HEK293T (cell line): Measurements from ENCODE around the gene CCDC102B.

ENCODE experiments used
- CTCF ChIA-PET: fragments of 350-600 bp; formaldehyde crosslinking; extraction: SDS; loops from one replicate; lab custom pipeline; 2021; ENCODE audit warnings: antibody characterized with exemption, inconsistent platforms; lab: Yijun Ruan, JAX
- POLR2A ChIA-PET: fragments of 350-600 bp; formaldehyde crosslinking; extraction: SDS; loops from one replicate; lab custom pipeline; 2020; ENCODE audit warnings: antibody characterized with exemption, inconsistent platforms; lab: Yijun Ruan, JAX
- DNase-seq: peaks from one replicate; pipeline ENCODE4 v3.0.0; 2012; ENCODE audit warnings: mixed read lengths; ENCODE audit errors: extremely low spot score
- ARNT ChIP-seq: fragments of 450-650 bp; IDR thresholded peaks from 2 replicates; pipeline ENCODE4 v1.6.1; 2017; ENCODE audit warnings: mild to moderate bottlenecking
- BHLHE40 ChIP-seq: fragments of 450-650 bp; IDR thresholded peaks from 2 replicates; pipeline ENCODE4 v1.6.1; 2016; ENCODE audit warnings: mild to moderate bottlenecking, moderate library complexity, borderline replicate concordance
- CTBP1 ChIP-seq: fragments of 450-650 bp; IDR thresholded peaks from 2 replicates; pipeline ENCODE4 v1.6.1; 2016; ENCODE audit warnings: borderline replicate concordance
- ELF4 ChIP-seq: fragments of 450-650 bp; IDR thresholded peaks from 2 replicates; pipeline ENCODE4 v1.6.1; 2017; ENCODE audit warnings: antibody characterized with exemption
- FOXA1 ChIP-seq: fragments of 450-650 bp; IDR thresholded peaks from 2 replicates; pipeline ENCODE4 v1.6.1; 2016; ENCODE audit warnings: mild to moderate bottlenecking
- FOXK2 ChIP-seq: fragments of 450-650 bp; IDR thresholded peaks from 2 replicates; pipeline ENCODE4 v1.6.1; 2016; ENCODE audit warnings: mild to moderate bottlenecking
- FOXM1 ChIP-seq: fragments of 450-650 bp; IDR thresholded peaks from 2 replicates; pipeline ENCODE4 v1.6.1; 2017; ENCODE audit warnings: mild to moderate bottlenecking, borderline replicate concordance
- HDGF ChIP-seq: fragments of 450-650 bp; IDR thresholded peaks from 2 replicates; pipeline ENCODE4 v1.6.1; 2017; ENCODE audit warnings: antibody characterized with exemption, borderline replicate concordance
- L3MBTL2 ChIP-seq: fragments of 450-650 bp; conservative IDR thresholded peaks from 2 replicates; pipeline ENCODE4 v1.6.1; 2016; ENCODE audit warnings: mild to moderate bottlenecking
- LEF1 ChIP-seq: fragments of 450-650 bp; IDR thresholded peaks from 2 replicates; pipeline ENCODE4 v1.6.1; 2017; ENCODE audit warnings: mild to moderate bottlenecking, borderline replicate concordance
- NFRKB ChIP-seq: fragments of 450-650 bp; IDR thresholded peaks from 2 replicates; pipeline ENCODE4 v1.6.1; 2016; ENCODE audit warnings: mild to moderate bottlenecking, moderate library complexity
- SP1 ChIP-seq: fragments of 450-650 bp; IDR thresholded peaks from 2 replicates; pipeline ENCODE4 v1.6.1; 2017
- SUZ12 ChIP-seq: fragments of 450-650 bp; IDR thresholded peaks from 2 replicates; pipeline ENCODE4 v1.6.1; 2016; ENCODE audit warnings: mild to moderate bottlenecking
- TARDBP ChIP-seq: fragments of 450-650 bp; IDR thresholded peaks from 2 replicates; pipeline ENCODE4 v1.6.1; 2016
- ZNF384 ChIP-seq: fragments of 450-650 bp; IDR thresholded peaks from 2 replicates; pipeline ENCODE4 v1.6.1; 2016
- TF ChIP-seq, protein P1 (sequence below): fragments of 450-650 bp; IDR thresholded peaks from 2 replicates; pipeline ENCODE4 v1.6.1; 2016

The CCDC102B gene

DNA sequence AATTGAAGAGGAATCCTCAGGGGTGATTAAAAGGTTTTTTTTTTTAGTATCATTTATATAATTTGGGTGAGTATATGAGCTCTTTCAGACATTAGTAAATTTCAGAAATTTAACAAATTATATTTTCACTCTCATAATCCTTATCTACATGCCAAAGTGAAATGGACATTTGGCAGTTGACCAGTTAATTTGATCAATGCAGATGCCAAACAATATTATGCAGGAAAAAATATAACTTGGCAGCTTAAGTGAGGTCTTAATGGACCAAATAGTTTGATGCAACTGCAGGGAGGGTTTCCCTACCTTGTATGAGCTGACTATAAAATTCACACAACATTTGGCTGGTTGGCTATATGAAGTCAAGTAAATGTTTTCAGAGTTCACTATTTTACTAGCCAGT, 185.2 kb downstream of the CCDC102B start:
- TF ChIP-seq FOXK2 (no peak), FOXM1 (no peak), LEF1 (no peak), ARNT (no peak), ZNF384 (no peak), BHLHE40 (no peak), ELF4 (no peak), HDGF (no peak), NFRKB (no peak), SP1 (no peak), FOXA1 (no peak), SUZ12 (no peak), L3MBTL2 (no peak), TARDBP (no peak), CTBP1 (no peak)
- TF ChIP-seq, protein P1, sequence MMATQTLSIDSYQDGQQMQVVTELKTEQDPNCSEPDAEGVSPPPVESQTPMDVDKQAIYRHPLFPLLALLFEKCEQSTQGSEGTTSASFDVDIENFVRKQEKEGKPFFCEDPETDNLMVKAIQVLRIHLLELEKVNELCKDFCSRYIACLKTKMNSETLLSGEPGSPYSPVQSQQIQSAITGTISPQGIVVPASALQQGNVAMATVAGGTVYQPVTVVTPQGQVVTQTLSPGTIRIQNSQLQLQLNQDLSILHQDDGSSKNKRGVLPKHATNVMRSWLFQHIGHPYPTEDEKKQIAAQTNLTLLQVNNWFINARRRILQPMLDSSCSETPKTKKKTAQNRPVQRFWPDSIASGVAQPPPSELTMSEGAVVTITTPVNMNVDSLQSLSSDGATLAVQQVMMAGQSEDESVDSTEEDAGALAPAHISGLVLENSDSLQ: no peak

DNA sequence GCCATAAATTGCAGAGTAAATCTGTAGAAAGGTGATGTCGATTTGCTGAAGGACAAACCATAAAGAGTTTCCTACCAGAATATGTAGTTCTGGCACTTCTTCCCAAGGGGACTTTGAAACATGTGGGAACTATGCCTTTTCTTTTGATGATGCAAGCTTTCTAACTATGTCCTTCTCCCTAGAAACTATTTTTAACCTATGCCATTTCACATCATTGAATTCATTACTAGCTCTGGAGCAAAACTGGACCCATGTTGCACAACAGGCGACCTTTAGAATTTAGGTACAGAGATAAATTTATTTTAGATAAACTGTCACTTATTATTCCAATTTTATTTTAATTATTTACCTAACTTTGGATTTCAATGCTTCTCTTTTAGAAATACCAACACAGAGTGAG, 186.5 kb downstream of the CCDC102B start:
- CTCF ChIA-PET: no interaction called here
- POLR2A ChIA-PET: no interaction called here
- DNase-seq: no peak
- TF ChIP-seq TARDBP: no peak
- TF ChIP-seq CTBP1: no peak
- no peak for TF ChIP-seq LEF1
- no peak for TF ChIP-seq SP1
- no peak for TF ChIP-seq L3MBTL2
- no peak for TF ChIP-seq HDGF

More for the DNA sequence above, 185.2 kb downstream of the CCDC102B start:
- POLR2A ChIA-PET: no interaction called here
- DNase-seq: no peak
- CTCF ChIA-PET: no interaction called here

DNA sequence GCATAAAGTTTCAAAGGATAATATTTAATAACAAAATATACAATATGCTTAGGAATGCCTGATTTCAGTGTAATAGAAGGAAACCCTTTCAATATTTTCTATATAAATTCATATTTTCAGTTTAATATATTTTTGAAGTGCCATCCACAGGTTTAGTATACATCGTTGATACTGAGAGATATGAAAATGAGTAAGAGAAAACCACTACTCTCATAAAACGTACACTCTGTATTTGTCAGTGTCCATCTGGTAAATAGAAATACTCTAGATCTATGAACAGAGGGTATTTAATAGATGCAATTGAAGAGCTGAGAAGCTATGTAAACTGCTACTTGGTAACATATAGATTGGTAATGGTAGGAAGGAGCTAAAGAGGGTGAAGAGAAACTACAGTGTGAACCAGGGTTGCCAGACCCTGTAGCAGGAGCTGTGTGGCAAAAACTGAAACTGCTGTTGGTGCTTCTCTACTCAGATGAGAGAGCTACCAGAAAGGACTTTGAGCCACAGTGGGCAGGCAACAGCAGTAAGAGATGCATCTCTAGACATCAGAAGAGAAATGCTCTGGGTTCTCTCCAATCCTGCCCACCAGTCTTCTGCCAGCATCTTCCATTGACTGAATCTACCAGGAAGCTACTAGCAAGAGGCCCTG, 187.4 kb downstream of the CCDC102B start:
- ChIA-PET POLR2A (no interaction called here), CTCF (no interaction called here)
- TF ChIP-seq HDGF: no peak
- TF ChIP-seq CTBP1: no peak
- no peak for TF ChIP-seq ARNT
- no peak for TF ChIP-seq SUZ12
- no peak for TF ChIP-seq SP1
- TF ChIP-seq FOXM1: no peak
- no peak for TF ChIP-seq ZNF384
- TF ChIP-seq FOXA1: no peak
- no peak for TF ChIP-seq NFRKB
- DNase-seq: no peak

DNA sequence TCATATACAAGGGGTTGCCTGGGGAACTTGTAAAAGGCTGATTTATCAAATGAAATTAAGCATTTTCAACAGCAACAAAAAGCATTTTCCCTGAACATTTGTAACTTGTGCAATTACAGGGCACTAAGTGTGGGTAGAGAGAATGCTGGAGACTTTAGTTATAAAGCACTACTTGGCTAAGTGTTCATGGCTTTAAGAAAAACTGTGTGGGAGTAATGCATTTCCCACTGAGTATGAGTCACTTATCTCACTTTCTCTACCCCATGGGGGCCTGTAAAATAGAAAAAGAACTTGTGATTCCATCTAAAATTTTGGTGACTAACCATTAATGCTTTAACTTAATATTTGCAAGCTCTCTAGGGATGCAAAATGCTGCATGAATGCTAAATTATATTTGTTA, 193.4 kb downstream of the CCDC102B start:
- no peak for TF ChIP-seq TARDBP
- TF ChIP-seq FOXK2: no peak
- TF ChIP-seq BHLHE40: no peak
- TF ChIP-seq ELF4: no peak
- TF ChIP-seq LEF1: no peak
- TF ChIP-seq FOXA1: no peak
- TF ChIP-seq HDGF: no peak
- TF ChIP-seq L3MBTL2: no peak
- no peak for DNase-seq
- POLR2A ChIA-PET: no interaction called here
- CTCF ChIA-PET: no interaction called here

DNA sequence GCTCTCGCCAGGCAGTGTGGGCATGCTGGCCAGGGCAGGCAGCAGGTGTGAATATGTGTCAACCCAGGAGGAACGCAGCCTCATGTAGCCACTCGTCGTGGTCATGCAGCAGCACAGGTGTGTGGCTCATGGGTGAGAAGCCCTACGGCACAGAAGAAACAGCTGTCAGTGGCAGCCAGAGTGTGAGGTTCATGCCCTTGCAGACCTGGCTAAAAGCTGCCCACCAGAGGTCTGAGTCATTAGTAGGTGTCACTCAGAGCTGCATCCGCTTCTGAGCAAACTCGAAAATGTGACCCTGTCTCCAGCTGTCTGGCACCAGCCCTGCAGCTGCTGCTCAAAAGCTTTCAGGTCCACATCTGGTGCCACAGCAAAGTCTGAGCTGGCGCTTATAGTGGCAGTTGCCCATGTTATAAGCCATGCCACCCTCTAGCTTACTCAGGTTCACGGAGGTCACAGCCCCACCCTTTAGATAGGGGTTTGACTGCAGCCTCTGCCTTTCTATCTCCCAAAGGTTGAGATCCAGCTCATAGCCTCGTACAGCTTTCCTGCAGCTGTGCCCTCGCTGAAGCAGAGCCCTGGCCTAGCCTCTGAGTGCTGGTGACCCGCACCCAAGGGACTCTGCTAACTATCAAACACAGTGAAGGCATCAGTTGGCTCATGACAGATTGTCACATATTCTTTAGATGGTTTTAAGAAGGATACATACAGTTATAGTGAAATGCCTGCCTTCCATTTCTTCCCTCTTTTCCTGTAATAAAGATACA, 195.0 kb downstream of the CCDC102B start:
- ChIA-PET CTCF (interaction anchor here (0.6 kb wide), 1 partner anchor 199 kb away, joined by 6 read pairs; no protein-coding TSS in a partner anchor), POLR2A (no interaction called here)
- TF ChIP-seq ARNT: no peak
- TF ChIP-seq ELF4: no peak
- TF ChIP-seq FOXM1: no peak
- no peak for TF ChIP-seq SUZ12
- no peak for TF ChIP-seq LEF1
- TF ChIP-seq NFRKB: no peak
- TF ChIP-seq TARDBP: no peak
- no peak for TF ChIP-seq ZNF384
- TF ChIP-seq SP1: no peak
- TF ChIP-seq L3MBTL2: no peak
- TF ChIP-seq FOXA1: no peak
- TF ChIP-seq BHLHE40: no peak
- no peak for DNase-seq

DNA sequence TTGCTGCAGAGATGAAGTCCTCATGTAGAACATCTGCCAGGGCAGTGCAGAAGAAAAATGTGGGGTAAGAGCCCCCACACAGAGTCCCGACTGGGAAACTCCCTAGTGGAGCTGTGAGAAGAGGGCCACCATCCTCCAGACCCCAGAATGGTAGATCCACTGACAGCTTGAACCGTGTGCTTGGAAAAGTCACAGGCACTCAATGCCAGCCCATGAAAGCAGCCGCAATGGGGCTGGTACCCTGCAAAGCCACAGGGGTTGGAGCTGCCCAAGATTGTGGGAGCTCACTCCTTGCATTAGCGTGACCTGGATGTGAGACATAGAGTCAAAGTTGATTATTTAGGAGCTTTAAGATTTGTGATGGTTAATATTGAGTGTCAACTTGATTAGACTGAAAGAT, 197.8 kb downstream of the CCDC102B start:
- DNase-seq: no peak
- ChIA-PET POLR2A (no interaction called here), CTCF (no interaction called here)
- TF ChIP-seq SP1: no peak
- TF ChIP-seq BHLHE40: no peak
- TF ChIP-seq SUZ12: no peak
- TF ChIP-seq ARNT: no peak
- TF ChIP-seq FOXA1: no peak
- no peak for TF ChIP-seq ZNF384
- TF ChIP-seq ELF4: no peak
- no peak for TF ChIP-seq L3MBTL2
- TF ChIP-seq NFRKB: no peak
- TF ChIP-seq FOXK2: no peak
- TF ChIP-seq FOXM1: no peak
- no peak for TF ChIP-seq CTBP1

DNA sequence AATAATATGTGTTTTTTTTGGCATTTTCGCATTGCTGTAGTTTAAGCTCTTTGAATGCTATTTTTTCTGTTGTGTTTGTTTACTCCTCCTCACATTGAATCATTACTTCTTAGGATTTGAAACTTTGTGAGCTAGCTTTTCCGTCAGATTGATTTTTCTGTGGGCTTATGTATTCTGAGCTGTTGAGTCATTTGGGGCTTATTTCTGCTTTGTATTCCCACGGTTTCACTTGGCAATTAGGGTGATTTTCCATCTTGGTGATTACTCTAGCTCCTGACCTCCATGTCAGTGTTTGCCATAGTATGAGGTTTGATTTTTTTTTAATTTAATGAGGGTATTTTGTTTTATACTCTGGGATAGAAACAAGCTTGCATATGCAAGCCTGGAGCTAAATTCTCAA, 200.0 kb downstream of the CCDC102B start:
- TF ChIP-seq ELF4 (no peak), FOXM1 (no peak), ARNT (no peak), TARDBP (no peak), BHLHE40 (no peak), FOXK2 (no peak), L3MBTL2 (no peak), HDGF (no peak), SP1 (no peak), FOXA1 (no peak)
- TF ChIP-seq, protein P1: no peak
- no peak for DNase-seq
- ChIA-PET CTCF (no interaction called here), POLR2A (no interaction called here)
